ENCODE measurements around the gene GFRA1.

DNA sequence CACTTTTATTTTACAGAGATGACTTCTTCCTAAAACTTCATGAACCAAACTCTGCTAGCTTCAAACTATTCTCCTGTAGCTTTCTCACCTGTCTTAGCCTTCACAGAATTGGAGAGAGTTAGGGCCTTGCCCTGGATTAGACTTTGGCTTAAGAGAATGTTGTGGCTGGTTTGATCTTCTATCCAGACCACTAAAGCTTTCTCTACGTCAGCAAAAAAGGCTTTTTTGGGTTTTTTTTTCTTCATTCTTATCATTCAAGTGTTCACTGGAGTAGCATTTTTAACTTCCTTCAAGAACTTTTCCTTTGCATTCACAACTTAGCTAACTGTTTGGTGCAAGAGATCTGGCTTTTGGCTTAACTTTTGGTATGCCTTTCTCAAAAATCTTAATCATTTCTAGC is 31.9 kb upstream of the GFRA1 start:
- TF ChIP-seq, protein P1, sequence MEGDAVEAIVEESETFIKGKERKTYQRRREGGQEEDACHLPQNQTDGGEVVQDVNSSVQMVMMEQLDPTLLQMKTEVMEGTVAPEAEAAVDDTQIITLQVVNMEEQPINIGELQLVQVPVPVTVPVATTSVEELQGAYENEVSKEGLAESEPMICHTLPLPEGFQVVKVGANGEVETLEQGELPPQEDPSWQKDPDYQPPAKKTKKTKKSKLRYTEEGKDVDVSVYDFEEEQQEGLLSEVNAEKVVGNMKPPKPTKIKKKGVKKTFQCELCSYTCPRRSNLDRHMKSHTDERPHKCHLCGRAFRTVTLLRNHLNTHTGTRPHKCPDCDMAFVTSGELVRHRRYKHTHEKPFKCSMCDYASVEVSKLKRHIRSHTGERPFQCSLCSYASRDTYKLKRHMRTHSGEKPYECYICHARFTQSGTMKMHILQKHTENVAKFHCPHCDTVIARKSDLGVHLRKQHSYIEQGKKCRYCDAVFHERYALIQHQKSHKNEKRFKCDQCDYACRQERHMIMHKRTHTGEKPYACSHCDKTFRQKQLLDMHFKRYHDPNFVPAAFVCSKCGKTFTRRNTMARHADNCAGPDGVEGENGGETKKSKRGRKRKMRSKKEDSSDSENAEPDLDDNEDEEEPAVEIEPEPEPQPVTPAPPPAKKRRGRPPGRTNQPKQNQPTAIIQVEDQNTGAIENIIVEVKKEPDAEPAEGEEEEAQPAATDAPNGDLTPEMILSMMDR (IDR thresholded peaks at IDR 0.05), result no peak
- TF ChIP-seq POLR2A (IDR thresholded peaks at IDR 0.05), result no peak
- TF ChIP-seq EP300 (IDR thresholded peaks at IDR 0.05), result no peak
